Esophagus muscularis mucosa (tissue), 4 donors: ENCODE results near the gene CHEK2. TPM values are rescaled to one million over a fixed set of nuclear protein-coding genes. Genes with fewer than 3 reads are reported as not detected.
A peak's percentile ranks its signal among the peaks of the same experiment; 100 is the strongest.

Experiments used
- DNase-seq: peaks from one replicate; pipeline ENCODE4 v3.0.0-alpha.2; 2017; ENCODE audit errors: extremely low spot score
- H3K27ac ChIP-seq, 4 donors: fragments of 200-600 bp; sonication (generic); replicated peaks in 1 of 4; 1 replicate in 3 of 4; 2 replicates in 1 of 4; pipeline ENCODE4 v1.5.1; 2016 to 2019; ENCODE audit warnings: mild to moderate bottlenecking in 1 of 4
- H3K27me3 ChIP-seq, 4 donors: fragments of 200-600 bp; sonication (generic); one replicate each; pipeline versions ENCODE4 v1.5.1 to v1.6.0; 2016 to 2019
- H3K36me3 ChIP-seq, 4 donors: fragments of 200-600 bp; sonication (generic); one replicate each; pipeline ENCODE4 v1.5.1; 2016 to 2019
- H3K4me1 ChIP-seq, 4 donors: fragments of 200-600 bp; sonication (generic); one replicate each; pipeline ENCODE4 v1.5.1; 2016 to 2019
- H3K4me3 ChIP-seq, 4 donors: fragments of 200-600 bp; sonication (generic); 1 replicate in 2 of 4; 2 replicates in 2 of 4; pipeline ENCODE4 v1.5.1; 2016 to 2019; ENCODE audit warnings: mild to moderate bottlenecking in 4 of 4, moderate library complexity in 1 of 4
- H3K9me3 ChIP-seq, 4 donors: fragments of 200-600 bp; sonication (generic); 1 replicate in 3 of 4; 2 replicates in 1 of 4; pipeline ENCODE4 v1.5.1; 2016 to 2019
- EP300 ChIP-seq: sonication (generic); formaldehyde crosslinking; IDR thresholded peaks from one replicate; pipeline ENCODE4 v1.6.1; 2017; ENCODE audit warnings: antibody characterized with exemption
- POLR2A ChIP-seq: fragments of 450-650 bp; IDR thresholded peaks from one replicate; pipeline ENCODE4 v1.6.1; 2017; ENCODE audit warnings: antibody characterized with exemption, moderate library complexity, mild to moderate bottlenecking, low read depth
- POLR2AphosphoS5 ChIP-seq, 2 donors: sonication (generic); formaldehyde crosslinking; IDR thresholded peaks; one replicate each; pipeline ENCODE4 v1.6.1; 2017; ENCODE audit warnings: antibody characterized with exemption in 2 of 2
- WGBS: methylation state at CpG from one replicate; pipeline ENCODE4 v1.1.5; 2018; 5-methylcytosine and 5-hydroxymethylcytosine counted together
- intact Hi-C: fragments of 100-400 bp; cut with DNase I; formaldehyde crosslinking; loops from one replicate; pipeline ENCODE4 v1.15.1; 2023
- total RNA-seq, 4 donors: library from RNA; depleted of rRNA; stranded (reverse); fragments of >200 nt; gene quantifications; one replicate each; pipeline versions ENCODE4 v1.1.0 to v1.2.1, GENCODE V29; 2016
- TF ChIP-seq, protein P1 (sequence below), 3 experiments: fragments of 200-600 bp in 2 of 3; fragments of 450-650 bp in 1 of 3; sonication (generic) in 2 of 3; IDR thresholded peaks; one replicate each; pipeline ENCODE4 v1.5.1; 2017 to 2019; ENCODE audit warnings: antibody characterized with exemption in 3 of 3, mild to moderate bottlenecking in 2 of 3, moderate library complexity in 1 of 3

Gene CHEK2
- total RNA-seq, 4 donors from 2014 or later: 2.9 to 5.1 (median 4.8) TPM

DNA sequence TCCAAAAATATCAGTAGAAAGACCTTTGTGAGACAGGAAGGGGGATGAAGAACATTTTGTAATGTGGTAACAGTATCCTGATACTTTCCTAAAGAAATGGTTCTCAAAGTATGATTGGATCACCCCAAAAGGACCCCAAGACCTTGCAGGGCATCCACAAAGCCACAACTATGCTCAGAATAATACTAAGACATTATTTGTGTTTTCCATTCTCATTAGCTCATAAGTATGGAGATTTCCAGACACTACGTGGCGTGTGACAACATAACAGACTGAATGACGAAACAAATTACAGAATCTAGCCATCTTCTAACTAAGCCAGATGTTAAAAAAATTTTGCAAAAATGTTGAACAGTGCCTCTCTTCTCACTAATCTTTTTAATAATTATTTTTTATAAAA is 24.9 kb downstream of the CHEK2 start:
- intact Hi-C loops: no loop called here
- Histone ChIP-seq H3K36me3 (peaks cover 0 to 5% (median 0%) of the 10 kb centered on the region in 4 donors), H3K4me3 (no peak overlapping the region), H3K27me3 (no peaks in the 10 kb centered on the region), H3K4me1 (peaks cover 0 to 1% (median 0%) of the 10 kb centered on the region in 4 donors), H3K9me3 (no peaks in the 10 kb centered on the region), H3K27ac (no peak overlapping the region)
- no peak for DNase-seq
- TF ChIP-seq EP300 (no peak), POLR2A (no peak), POLR2AphosphoS5 (IDR thresholded peaks at IDR 0.05) (no peak)
- TF ChIP-seq, protein P1, sequence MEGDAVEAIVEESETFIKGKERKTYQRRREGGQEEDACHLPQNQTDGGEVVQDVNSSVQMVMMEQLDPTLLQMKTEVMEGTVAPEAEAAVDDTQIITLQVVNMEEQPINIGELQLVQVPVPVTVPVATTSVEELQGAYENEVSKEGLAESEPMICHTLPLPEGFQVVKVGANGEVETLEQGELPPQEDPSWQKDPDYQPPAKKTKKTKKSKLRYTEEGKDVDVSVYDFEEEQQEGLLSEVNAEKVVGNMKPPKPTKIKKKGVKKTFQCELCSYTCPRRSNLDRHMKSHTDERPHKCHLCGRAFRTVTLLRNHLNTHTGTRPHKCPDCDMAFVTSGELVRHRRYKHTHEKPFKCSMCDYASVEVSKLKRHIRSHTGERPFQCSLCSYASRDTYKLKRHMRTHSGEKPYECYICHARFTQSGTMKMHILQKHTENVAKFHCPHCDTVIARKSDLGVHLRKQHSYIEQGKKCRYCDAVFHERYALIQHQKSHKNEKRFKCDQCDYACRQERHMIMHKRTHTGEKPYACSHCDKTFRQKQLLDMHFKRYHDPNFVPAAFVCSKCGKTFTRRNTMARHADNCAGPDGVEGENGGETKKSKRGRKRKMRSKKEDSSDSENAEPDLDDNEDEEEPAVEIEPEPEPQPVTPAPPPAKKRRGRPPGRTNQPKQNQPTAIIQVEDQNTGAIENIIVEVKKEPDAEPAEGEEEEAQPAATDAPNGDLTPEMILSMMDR (IDR thresholded peaks at IDR 0.05): no peak
- 88% methylated on average over 3 of the region's 3 CpGs for WGBS

DNA sequence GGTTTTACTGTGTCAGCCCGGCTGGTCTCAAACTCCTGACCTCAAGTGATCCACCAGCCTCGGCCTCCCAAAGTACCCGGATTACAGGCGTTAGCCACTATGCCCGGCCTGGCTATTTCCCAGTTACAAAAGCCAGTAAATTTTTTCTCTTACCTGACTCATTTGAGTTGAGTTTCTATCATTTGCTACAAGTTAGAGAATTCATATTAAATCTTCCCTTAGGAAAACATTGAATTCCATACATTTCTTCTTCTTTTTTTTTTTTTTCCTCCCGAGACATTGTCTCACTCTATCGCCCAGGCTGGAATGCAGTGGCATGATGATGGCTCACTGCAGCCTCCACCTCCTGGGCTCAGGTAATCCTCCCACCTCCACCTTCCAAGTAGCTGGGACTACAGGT is 26.0 kb downstream of the CHEK2 start:
- no peak for DNase-seq
- Histone ChIP-seq H3K27me3 (no peaks in the 10 kb centered on the region), H3K9me3 (no peaks in the 10 kb centered on the region), H3K4me3 (no peak overlapping the region), H3K4me1 (peaks cover 0 to 12% (median 0%) of the 10 kb centered on the region in 4 donors), H3K36me3 (peaks cover 0 to 2% (median 0%) of the 10 kb centered on the region in 4 donors), H3K27ac (no peak overlapping the region)
- TF ChIP-seq, protein P1 (IDR thresholded peaks at IDR 0.05): no peak
- TF ChIP-seq EP300 (no peak), POLR2A (no peak), POLR2AphosphoS5 (IDR thresholded peaks at IDR 0.05) (no peak)
- intact Hi-C loops: no loop called here
- WGBS: 93% methylated on average over 7 of the region's 7 CpGs

DNA sequence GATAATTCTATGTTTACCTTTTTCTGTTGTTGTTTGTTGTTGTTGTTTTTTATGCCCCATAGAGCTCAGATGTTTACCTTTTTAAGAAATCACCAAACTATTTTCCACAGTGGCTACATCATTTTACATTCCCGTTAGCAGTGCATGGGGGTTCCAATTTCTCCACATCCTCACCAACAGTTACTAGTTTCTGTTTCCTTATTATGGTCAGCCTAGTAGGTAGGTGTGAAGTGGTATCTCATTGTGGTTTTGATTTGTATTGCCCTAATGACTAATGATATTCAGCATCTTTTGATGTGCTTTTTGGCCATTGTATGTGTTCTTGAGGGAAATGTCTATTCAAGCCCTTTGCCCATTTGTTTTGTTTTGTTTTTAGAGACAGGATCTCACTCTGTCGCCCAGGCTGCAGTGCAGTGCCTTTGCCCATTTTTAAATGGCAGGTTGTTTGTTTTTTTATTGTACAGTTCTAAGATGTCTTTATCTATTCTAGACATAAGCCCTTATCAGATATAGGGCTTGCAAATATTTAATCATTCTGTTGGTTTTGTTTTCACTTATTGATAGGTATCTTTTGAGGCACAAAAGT is 27.5 kb downstream of the CHEK2 start:
- Histone ChIP-seq H3K27me3 (no peaks in the 10 kb centered on the region), H3K36me3 (peaks cover 0 to 3% (median 0%) of the 10 kb centered on the region in 4 donors), H3K4me1 (peaks cover 0 to 19% (median 3%) of the 10 kb centered on the region in 4 donors), H3K9me3 (no peaks in the 10 kb centered on the region), H3K4me3 (no peak overlapping the region), H3K27ac (no peak overlapping the region)
- 87% methylated on average over 2 of the region's 2 CpGs for WGBS
- intact Hi-C loops: no loop called here
- TF ChIP-seq POLR2AphosphoS5 (IDR thresholded peaks at IDR 0.05) (no peak), POLR2A (no peak), EP300 (no peak)
- TF ChIP-seq, protein P1 (IDR thresholded peaks at IDR 0.05): no peak
- no peak for DNase-seq

DNA sequence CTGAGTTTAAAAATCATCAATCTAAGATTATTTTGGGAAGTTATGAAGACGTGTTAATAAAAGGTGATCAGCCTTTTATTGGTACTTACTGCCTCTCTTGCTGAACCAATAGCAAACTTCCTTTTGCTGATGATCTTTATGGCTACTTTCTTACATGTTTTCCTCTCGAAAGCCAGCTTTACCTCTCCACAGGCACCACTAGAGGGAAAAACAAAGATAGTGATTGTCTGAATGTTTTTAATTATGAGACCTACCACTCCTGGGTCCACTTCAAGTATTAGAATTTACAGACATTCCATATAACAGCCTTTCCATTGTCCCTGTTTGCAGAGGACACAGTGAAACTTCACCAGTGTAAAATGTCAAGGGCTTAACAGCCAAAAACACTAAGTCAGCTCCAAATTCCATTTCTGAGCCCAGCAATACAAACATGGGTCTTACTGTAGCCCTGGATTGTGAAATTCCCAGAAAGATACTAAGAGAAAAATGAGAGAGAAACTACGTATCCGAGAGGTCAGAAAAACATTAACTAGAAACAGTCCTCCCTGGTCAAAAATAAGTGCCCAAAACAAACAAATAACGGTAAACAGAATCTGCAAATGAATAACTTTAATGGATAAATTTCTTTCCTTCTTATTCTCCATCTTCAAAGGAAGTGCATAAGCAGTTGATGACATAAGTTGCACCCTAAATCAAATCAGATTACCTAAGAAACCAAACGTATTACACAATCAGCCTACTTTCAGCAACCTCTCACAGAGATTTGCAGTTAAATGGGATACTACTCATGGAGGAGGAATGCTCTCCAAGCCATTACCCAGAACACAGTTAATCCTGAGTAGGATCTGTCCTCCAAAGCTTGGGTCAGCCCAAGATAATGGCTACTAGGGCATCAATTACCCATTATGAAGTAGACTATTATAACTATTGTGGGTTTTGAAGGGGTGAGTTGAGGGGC is 29.5 kb downstream of the CHEK2 start:
- TF ChIP-seq POLR2AphosphoS5 (IDR thresholded peaks at IDR 0.05) (peak; percentile 5 to 56), EP300 (no peak)
- Histone ChIP-seq H3K27ac (peak overlapping the region; percentile 32 to 69 (median 40)), H3K4me3 (peak overlapping the region in 2 of 4 donors; percentile 5 to 27), H3K4me1 (peaks cover 0 to 19% (median 3%) of the 10 kb centered on the region in 4 donors), H3K36me3 (peaks cover 0 to 3% (median 0%) of the 10 kb centered on the region in 4 donors), H3K27me3 (no peaks in the 10 kb centered on the region), H3K9me3 (no peaks in the 10 kb centered on the region)
- no peak for DNase-seq
- intact Hi-C loops: no loop called here
- WGBS: 60% methylated on average over 6 of the region's 6 CpGs

DNA sequence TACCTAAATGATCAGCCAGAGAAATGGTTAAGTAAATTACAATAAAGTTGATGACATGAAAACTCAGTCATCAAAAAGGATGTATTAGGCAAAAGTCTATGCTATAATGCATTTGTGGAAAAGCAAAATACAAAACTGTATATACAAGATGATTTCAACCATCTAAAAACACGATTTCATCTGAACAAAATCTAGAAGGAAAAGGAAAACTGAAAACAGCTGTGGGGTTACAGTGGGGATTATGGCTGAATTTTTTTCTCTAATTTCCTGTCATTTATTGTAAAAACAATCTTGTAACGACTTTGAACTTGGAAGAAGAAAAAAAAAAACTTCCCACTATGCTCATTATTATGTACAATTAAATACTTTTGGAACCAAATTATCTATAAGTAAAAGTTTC is 30.3 kb downstream of the CHEK2 start:
- Histone ChIP-seq H3K4me1 (peaks cover 0 to 19% (median 3%) of the 10 kb centered on the region in 4 donors), H3K27ac (peak overlapping the region; percentile 13 to 69 (median 40)), H3K9me3 (no peaks in the 10 kb centered on the region), H3K4me3 (no peak overlapping the region), H3K36me3 (peaks cover 0 to 3% (median 0%) of the 10 kb centered on the region in 4 donors), H3K27me3 (no peaks in the 10 kb centered on the region)
- no peak for TF ChIP-seq POLR2AphosphoS5 (IDR thresholded peaks at IDR 0.05)
- no peak for TF ChIP-seq EP300
- TF ChIP-seq, protein P1 (IDR thresholded peaks at IDR 0.05): no peak
- no peak for TF ChIP-seq POLR2A
- no peak for DNase-seq
- intact Hi-C loops: no loop called here
- 62% methylated on average over 2 of the region's 2 CpGs for WGBS
